ENCODE measurements around the gene N4BP2.
"Not testable (repeated sequence)": the region's sequence is repeated elsewhere in the genome, so short reads cannot be mapped to it uniquely, and the experiment has no call there.

Gene N4BP2

GRCh38 chr4:40056716-40057585 is at the start of gene N4BP2:
Gene N4BP2 (plus strand): TSS chr4:40056850. CDS start chr4:40097341, 40,491 bp downstream.
- no peak for DNase-seq

GRCh38 chr4:40016007-40016406 is 40.6 kb upstream of the N4BP2 start:
- DNase-seq = no peak

GRCh38 chr4:40020221-40020620 is 36.4 kb upstream of the N4BP2 start:
- no peak for DNase-seq

DNA sequence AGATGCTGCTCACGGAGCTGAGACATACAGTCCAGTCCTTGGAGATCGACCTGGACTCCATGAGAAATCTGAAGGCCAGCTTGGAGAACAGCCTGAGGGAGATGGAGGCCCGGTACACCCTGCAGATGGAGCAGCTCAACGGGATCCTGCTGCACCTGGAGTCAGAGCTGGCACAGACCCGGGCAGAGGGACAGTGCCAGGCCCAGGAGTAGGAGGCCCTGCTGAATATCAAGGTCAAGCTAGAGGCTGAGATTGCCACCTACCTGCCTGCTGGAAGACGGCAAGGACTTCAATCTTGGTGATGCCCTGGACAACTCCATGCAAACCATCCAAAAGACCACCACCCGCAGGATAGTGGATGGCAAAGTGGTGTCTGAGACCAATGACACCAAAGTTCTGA is 35.5 kb upstream of the N4BP2 start:
- DNase-seq = not testable (repeated sequence)

- not testable (repeated sequence) for DNase-seq
Measured at GRCh38 chr4:40024049-40024448, 32.6 kb upstream of the N4BP2 start.

DNA sequence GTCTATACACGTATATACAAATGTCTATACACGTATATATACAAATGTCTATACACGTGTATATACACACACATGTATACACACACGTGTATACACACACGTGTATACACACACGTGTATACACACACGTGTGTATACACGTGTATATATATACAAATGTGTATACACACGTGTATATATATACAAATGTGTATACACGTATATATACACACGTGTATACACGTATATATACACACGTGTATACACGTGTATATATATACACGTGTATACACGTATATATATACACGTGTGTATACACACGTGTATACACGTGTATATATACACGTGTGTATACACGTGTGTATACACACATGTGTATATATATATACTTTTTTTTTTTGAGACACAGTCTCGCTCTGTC is 23.9 kb upstream of the N4BP2 start:
- no peak for DNase-seq

DNA sequence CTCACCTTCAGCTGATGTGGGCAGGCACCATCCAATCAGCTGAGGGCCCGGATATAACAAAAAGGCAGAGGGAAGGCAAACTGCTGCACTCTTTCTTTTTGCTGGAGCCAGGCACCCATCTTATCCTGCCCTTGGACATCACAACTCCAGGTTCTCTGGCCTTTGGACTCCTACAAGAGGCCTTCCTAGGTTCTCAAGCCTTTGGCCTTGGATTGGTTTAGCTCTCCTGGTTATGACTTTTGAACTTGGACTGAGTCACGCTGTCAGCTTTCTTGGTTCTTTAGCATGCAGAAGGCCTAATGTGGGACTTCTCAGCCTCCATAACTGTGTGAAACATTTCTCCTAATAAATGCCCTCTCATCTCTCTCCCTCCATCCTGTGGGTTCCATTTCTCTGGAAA is 23.0 kb upstream of the N4BP2 start:
- DNase-seq = no peak

- no peak for DNase-seq
Measured at GRCh38 chr4:40038977-40039376, 17.7 kb upstream of the N4BP2 start.

DNA sequence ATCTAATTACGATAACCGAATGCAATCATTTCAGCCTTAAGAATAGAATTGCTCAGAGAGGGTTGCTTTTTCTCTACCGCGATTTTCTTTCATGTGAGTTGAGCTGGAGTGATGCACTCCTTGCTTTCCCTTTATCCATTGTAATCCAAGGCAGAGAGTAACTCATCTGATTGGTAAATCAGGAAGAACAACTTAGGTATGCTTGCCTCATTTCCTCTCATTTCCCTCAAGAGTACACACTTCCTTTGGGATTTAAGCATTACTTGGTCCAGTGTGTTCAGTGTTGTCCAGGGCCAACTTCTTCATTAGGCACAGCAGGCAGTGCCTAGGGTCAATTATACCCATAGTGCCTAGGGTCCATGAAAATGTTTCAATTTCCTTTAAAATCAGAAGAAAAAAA is 15.7 kb upstream of the N4BP2 start:
- DNase-seq = no peak

GRCh38 chr4:40043786-40044185 is 12.9 kb upstream of the N4BP2 start:
- no peak for DNase-seq

DNA sequence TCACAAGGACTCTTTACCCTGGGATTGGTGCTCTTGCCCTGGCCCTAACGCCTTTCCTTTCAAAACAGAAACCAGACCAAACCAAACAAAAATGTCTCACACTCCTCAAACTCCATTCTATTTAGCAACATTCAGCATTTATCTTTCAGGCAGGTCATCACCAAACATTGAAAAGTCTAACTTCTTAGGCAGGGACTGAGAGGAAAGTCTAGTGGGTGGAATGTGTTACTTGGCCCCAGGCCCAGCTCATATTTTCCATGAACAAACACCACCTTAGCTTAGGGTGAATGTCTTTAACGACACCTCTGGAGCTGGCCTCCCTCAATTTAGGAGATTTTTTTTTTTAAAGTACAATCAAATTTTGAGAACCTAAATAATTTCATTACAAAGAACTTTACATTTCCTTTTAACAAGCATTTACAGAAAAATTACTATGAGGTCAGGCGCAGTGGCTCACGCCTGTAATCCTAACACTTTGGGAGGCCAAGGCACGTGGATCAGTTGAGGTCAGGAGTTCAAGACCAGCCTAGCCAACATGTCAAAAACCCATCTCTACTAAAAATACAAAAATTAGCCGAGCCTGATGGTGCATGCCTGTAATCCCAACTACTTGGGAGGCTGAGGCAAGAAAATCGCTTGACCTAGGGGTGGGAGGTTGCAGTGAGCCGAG is 10.2 kb upstream of the N4BP2 start:
- no peak for DNase-seq

DNA sequence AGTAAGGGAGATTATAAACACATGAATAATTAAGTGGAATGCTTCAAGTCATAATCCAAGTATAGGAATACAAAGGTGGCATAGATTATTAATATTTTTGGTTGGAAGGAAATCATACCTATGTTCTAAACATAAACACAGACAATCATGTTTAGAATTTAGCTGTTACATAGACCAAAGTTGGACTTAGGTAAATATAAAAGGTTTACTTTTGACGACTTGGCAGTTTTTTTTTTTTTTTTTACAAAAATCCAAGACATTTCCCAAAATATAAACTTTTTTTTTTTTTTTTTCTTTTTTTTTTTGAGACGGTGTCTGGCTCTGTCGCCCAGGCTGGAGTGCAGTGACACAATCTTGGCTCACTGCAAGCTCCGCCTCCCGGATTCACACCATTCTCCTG is 3.5 kb upstream of the N4BP2 start:
- no peak for DNase-seq

GRCh38 chr4:40055511-40055862 is 1.2 kb upstream of the N4BP2 start:
- DNase-seq = no peak

DNA sequence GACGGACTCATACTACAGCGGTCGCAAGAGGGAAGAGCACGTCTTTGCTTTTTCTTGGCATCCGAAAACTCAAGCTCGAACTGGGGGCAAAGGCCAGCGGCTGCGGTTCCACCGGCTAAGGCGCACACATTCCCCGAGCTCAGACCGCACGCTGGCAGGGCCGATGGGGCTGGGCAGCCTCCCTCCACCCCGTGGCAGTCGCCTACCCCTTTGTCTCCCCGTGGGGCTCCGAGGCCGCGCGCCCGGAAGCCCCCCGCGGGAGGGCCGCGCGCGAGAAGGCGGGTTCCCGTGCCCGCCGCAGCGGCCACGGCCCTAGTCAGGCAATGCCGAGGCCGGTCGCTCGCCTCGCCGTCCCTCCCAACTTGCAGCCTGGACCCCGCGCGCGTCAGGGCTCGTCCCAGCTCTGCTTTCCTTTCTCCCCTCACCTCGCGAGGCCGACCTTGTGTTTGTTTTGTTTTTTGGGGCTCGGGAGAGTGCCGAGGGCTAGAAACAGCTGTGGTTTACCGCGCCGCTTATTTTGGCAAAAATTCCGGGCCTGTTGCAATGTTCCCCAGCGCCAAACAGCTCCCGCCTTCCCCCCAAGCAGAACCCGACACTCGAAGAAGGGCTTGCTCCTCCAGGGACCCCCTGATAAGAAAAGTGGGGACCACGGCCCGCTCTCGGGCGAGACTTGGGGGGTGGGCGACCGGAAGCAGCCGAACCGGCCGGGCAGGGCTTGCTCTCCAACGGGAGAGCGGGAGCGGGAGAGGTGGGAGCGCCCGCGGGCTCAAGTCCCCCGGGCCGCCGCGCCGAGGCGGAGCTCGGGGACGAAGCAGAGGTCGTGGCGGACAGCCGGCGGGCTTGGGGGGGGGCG is 561 bp upstream of the N4BP2 start:
- no peak for DNase-seq

- peak; percentile 86 for DNase-seq
Measured at GRCh38 chr4:40057586-40058091, 989 bp downstream of the N4BP2 start.

GRCh38 chr4:40058121-40058520 is 1.5 kb downstream of the N4BP2 start:
- no peak for DNase-seq

DNA sequence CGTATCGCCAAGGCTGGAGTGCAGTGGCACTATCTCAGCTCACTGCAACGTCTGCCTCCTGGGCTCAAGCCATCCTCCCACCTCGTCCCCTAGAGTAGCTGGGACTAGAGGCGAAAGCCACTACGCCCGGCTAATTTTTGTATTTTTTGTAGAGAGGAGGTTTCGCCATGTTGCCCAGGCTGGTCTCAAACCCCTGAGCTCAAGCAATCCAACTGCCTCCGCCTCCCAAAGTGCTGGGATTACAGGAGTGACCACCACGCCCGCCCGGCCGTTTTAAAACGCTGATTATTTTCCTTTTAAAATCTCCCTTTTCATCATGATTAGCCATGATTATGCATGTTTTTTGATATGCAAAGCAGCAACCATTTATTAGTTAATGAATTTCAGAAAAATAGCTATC is 2.2 kb downstream of the N4BP2 start:
- DNase-seq = no peak

DNA sequence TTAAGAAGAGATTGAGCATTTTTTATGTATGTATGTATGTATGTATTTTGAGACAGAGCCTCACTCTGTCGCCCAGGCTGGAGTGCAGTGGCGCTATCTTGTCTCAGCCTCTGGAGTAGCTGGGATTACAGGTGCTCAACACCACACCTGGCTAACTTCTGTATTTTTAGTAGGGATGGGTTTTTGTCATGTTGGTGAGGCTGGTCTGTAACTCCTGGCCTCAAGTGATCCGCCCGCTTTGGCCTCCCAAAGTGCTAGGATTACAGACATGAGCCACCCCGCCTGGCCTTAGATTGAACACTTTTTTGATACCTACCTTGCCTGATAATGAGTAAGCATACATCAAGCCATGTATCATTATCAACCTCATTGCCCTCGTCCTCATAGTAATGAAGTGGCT is 2.7 kb downstream of the N4BP2 start:
- no peak for DNase-seq

DNA sequence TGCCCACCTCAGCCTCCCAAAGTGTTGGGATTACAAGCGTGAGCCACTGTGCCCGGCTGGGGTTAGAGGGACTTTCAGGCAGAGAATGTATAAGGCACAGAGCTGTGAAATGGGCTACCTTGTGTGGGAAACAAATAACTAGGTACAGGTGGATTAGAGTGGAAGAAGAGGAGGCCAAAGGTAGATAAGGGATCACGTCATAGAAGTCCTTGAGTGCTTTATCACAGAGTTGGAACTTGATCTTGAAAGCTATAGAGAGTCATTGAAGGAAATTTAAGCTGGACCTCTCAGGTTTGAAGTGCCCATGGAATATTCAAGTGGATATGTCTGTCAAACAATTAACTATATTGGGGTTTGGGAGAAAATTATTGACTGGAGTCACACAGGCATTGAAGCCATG is 8.4 kb downstream of the N4BP2 start:
- no peak for DNase-seq

- no peak for DNase-seq
Measured at GRCh38 chr4:40066651-40067050, 10.0 kb downstream of the N4BP2 start.

DNA sequence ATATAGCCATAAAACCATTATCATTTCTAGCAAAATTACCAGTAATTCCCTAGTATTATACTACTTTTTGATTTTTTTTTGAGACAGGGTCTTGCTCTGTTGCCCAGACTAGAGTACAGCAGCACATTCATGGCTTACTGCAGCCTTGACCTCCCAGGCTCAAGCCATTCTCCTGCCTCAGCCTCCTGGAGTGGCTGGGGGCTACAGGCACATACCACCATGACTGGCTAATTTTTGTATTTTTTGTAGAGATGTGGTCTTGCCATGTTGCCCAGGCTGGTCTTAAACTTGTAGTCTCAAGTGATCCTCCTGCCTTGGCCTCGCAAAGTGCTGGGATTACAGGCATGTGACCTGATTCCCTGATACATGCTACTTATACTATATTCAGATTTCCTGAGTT is 13.7 kb downstream of the N4BP2 start:
- DNase-seq = no peak

GRCh38 chr4:40086421-40086820 is 29.8 kb downstream of the N4BP2 start:
- no peak for DNase-seq

DNA sequence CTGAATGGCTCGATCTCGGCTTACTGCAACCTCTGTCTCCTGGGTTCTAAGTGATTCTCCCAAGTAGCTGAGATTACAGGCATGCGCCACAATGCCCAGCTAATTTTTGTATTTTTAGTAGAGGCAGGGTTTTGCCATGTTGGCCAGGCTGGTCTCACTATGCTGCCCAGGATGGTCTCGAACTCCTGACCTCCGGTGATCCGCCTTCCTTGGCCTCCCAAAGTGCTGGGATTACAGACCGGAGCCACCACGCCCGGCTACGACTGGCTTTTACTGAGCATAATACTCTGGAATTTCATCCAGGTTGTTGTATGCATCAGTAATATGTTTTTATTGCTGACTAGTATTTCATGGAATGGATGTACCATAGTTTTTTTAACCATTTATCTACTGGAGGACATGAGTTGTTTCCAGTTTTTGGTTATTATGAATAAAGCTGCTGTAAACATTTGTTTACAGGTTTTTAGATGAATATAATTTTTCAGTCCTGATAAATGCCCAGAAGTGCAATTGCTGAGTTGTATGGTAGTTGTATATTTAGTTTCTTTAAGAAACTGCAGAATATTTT is 31.2 kb downstream of the N4BP2 start:
- DNase-seq = no peak
